NCI-H1436 treated with DMSO at 0.1 percent for 48 hours (cell line): ENCODE results near the gene GBX1.

ENCODE experiments used
- DNase-seq: peaks from one replicate; lab custom pipeline; 2025; lab: John Stamatoyannopoulos, UW

Gene GBX1

DNA sequence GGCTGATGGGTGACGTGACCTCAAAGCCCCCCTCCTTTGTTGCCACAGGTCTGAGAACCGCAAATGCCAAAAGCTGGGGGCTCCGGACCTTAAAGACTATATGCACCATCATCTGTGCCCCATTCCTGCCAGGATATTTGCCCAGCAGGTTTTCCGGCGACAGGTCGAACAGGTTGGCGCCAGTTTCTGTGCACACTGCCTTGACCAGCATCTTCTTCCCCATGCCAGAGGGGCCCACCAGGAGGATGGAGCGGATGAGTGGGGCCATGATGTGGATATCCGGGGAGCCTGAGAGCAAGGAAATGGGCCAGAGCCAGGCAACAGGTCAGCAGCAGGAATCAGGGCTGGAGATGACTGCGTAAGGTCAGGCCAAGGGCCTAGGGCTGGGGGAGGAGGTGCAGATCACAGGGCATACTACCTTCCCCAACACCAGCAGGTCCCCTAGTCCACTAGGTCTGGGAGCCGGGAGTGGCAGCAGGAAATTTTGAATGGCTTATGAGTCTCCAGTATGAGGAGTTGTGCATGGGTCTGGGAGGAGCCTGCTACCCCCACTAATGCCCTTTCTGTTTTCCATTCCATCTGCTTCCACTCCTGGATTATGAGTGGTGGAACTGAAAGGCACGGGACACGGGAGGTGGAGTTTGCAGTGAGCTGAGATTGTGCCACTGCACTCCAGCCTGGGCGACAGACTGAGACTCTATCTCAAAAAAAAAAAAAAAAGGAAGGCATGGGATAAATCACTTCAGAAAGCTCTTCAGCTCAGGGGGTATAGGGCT, 25.9 kb upstream of the GBX1 start:
- DNase-seq: no peak

DNA sequence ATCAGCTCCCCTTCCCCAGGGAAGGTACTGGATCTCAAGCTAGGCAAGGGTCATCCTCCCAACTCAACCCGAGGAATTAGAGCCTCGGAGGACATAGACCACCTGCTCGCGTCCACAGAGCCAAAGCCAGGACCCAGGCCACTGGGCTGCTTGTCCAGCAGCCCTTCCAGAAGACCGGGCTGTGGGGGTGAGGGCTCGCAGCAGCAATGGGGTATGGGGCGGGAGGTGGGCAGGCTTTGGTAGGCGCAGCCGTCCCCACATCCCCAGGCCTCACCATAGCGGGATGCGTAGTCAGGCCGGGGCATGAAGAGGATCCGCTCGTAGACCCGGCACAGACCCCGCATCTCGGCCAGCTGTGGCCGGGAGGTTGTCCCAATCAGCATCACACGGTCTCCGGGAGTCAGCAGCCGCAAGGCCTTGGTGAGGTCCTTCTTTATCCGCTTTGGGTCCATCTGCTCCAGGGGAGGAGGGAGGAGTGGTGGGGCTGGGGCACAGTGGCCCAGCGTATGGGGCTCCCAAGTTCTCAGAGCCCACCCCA, 24.6 kb upstream of the GBX1 start:
- DNase-seq: no peak

DNA sequence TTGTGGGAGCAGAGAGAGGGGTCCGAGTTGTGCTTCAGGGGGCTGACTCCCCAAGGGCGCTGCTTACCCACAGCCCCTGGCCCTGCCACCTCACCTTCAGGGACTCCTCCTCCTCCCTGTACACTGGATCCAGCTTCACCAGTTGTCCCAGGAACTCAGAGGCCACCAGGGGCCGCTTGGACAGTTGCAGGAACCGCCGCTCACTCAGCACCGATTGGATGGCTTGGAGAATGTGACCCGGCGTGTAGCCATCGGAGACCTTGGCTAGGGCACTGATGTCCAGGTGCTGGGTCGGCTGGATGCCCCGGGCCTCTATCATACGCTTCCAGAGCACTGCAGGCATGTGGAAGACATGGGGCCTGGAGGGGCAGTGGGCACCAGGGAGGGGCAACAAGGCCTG, 24.1 kb upstream of the GBX1 start:
- no peak for DNase-seq

DNA sequence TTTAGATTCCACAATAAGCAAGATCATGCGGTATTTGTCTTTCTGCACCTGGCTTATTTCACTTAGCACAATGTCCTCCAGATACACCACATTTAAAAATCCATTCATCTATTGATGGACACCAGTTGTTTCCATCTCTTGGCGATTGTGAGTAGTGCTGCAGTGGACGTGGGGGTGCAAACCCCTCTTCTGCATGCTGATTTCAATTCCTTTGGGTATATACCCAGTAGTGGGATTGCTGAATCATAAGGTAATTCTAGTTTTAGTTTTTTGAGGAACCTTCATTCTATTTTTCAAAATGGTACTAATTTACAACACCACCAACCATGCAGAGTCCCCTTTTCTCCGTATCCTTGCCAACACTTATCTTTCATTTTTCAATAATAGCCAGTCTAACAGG, 21.5 kb upstream of the GBX1 start:
- no peak for DNase-seq

- no peak for DNase-seq
Measured at GRCh38 chr7:151188252-151188542, 20.7 kb upstream of the GBX1 start.

GRCh38 chr7:151187409-151188251, 20.1 kb upstream of the GBX1 start:
- no peak for DNase-seq

DNA sequence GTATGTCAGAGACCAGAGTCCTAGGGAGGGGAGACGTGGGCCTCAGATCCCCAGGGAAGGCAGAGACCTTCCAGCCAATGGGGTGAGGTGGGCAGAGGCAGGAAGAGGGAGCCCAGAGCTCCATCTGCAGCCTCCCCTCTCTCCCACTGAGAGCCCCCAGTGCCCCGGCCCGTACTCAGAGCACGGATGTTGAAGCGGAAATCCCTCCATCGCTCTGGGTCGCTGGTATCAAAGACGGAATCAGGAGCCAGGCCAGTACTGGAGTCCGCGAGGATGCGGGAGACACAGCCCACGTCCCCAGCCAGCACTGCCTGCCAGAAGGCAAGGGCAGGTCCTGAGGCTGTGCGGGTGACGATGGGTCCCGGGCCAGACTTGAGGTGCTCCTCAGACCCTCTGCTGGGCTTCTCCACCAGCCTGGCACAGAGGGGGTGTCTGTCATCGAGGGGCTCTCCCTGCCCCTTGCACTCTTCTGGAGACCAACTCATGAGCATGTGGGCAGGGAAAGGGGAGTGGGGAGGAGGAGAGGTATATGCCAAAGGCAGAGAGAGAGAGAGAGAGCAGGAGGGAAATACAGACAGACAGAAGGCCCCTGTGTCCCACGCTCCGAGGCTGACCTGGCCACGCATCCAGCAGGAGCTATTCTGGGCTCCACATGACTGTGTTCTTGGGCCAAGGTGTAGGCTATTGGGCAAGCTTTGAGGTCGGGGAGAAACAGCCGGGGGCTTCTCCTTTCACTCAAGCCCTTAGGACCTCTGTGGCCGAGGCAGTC, 19.3 kb upstream of the GBX1 start, which contains the start of gene ASB10:
ASB10 (minus strand) TSS at position 611 of the 769 bp plus-strand sequence; CDS start at position 491, 120 bp downstream.
- no peak for DNase-seq

- DNase-seq: no peak
Measured at GRCh38 chr7:151185762-151186639, 18.5 kb upstream of the GBX1 start.

- no peak for DNase-seq
Measured at GRCh38 chr7:151181011-151181431, 13.5 kb upstream of the GBX1 start.

DNA sequence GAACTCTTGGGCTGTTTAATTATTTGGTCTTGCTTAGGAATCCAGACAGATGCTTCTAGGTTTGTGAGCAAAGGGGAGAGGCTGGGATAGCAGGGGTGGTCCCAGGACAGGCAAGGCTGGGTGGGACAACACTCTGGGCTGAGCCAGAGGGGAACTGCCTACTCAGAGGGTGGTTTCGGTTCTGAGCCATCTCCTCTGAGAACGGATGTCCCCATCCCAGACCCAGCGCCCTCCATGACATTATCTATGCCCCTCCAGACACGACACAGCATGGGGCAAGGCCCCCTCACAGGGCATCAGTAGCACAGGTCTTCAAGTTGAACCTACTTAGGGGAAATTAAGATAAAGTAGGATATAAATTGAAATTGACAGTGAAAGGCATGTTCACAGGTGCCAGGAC, 12.5 kb upstream of the GBX1 start:
- DNase-seq: no peak

GRCh38 chr7:151179287-151179860, 11.9 kb upstream of the GBX1 start:
- no peak for DNase-seq

DNA sequence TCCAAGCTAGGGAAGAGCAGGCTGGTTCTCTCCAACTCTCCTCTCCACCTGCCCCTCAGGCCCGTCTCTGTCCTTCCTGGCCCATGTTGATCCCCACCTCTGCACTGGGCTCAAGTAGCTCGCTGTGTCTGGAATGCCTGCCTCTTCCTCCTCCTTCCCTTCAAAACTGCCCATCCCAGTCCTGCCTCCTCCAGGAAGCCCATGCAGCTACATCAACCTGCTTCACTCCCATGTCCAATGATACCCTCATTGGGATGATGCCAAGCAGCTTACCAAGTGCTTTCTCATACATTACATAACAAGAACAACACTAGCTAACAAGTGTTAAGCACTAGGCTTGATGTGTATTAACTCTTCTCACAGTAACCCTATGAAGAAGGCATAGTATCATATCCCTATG, 11.3 kb upstream of the GBX1 start:
- DNase-seq: no peak

- no peak for DNase-seq
Measured at GRCh38 chr7:151178236-151178635, 10.7 kb upstream of the GBX1 start.

GRCh38 chr7:151177310-151177709, 9.8 kb upstream of the GBX1 start:
- no peak for DNase-seq

GRCh38 chr7:151176401-151176800, 8.9 kb upstream of the GBX1 start:
- DNase-seq: no peak

DNA sequence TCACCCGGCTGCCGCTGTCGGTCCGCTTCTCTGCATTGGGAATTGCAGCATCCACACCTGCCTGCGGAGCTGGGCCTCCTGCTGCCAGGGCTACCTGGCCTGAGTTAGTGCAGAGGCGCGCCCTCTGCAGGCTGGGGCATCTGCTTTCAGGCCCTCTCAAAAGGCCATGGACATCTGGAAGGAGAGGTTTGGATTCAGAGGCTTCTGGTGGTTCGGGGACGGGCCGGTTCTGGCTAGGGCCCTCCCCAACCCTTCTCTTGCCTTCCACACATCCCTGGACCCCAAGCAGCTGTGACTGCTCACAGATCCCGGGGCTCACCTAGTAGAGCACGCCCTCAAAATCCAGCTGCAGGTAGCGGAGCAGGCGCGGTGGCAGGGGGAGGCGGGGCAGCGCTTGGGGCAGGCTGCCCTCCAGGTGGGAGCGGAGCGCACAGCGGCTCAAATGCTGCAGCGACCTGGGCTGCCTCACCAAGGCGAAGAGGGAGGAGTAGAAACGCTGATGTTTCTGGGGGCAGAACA, 8.4 kb upstream of the GBX1 start:
- no peak for DNase-seq

DNA sequence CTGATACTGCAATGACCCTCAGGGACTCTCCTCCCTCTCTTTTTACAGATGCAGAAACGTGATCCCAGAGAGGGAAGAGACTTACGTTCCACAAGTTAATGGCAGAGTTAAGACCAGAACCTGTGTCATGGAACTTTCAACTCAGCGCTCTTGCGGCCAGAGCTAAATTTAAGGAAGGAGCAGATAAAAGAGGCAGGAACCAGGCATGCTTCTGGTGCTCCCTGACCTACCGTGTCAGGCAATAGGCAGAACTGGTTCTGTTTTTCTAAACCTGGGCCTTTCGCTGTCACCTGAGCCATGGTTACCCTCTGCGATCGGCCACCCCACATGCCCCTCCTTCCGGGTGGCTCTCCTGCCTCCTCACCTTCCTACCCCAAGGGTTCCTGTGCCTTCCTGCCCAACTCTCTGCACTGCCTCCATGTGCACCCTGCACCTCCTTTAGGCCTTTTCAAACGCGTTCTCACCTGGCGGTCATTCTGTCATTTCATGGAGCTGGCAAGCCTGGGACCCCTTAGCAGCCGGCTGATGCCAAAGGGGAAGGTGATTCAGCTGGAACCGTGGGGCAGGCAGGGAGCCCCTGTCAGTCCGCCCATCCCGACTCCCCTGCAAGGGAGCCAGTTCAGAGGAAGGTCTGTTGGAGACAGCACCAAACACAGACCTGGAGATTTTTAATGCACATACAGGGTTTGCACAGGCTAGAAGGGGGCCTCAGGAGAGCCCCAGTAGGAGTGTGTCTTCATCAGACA, 7.7 kb upstream of the GBX1 start:
- DNase-seq: no peak

DNA sequence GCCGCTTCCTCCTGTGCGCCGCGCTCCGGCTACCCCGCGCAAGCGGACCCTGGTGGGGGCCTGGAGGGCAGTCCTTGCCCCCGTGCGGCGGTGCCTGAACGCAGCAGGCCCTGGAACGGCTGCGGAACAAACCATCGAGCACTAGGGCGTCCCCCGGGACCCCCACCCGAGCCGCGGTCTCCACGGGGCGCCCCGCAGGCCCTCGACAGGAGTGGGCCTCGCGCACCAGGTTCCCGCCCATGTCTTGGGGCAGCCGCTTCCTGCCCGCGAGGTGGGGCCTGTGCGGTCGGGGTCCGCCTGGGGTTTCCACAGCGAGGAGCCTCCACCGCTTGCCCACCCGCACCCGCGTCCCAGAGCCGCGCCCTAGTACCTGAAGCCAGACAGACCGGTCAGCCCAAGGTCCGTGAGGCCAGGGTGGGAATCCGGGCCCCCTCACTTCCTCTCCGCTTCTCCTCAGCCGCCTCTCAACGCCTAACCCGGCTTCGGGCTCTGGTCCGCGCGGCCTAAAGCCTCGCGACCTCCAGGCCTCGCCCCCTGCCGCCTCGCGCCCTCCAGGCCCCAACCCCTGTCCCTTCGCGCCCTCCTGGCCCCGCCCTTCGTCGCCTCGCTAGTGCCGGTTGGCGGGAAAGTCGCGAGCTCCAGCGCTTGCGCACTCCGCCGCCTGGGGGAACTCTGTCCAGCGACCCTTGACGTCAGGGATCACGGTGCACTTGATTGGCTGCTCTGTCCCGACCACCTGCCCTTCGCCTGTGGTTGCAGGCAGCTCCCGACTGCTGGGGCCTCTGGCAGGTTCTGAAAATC, 7.0 kb upstream of the GBX1 start:
- DNase-seq: no peak
